ENCODE measurements around the gene BRAF. TPM values are rescaled to one million over a fixed set of nuclear protein-coding genes. Genes with fewer than 3 reads are reported as not detected.
"Not testable (repeated sequence)": the region's sequence is repeated elsewhere in the genome, so short reads cannot be mapped to it uniquely, and the experiment has no call there.

The BRAF gene
- polyA plus RNA-seq, 1 donor (not counting 4 experiments of a cell fraction or from before 2014, with no cell fraction given): 12.4 TPM

DNA sequence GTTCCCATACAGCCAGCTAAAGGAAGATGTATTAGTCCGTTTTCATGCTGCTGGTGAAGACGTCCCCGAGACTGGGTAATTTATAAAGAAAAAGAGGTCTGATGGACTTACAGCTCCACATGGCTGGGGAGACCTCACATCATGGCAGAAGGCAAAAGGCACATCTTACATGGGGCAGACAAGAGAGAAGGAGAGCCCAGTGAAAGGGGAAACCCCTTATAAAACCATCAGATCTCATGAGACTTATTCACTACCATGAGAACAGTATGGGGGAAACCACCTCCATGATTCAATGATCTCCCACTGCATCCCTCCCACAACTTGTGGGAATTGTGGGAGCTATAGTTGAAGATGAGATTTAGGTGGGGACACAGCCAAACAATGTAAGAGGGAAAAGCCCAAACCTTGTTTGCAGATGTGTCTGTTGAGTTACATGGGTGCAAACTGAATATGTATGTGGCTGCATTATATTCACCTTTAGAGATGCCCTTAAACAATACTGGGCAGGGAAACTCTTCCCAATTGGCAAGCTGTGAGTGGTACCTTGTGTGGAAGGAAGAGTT lies 13.1 kb upstream of the BRAF start:
- Histone ChIP-seq H2AFZ (ENCODE audit: control insufficient read depth, low read length) (no peak overlapping the region), H3K27me3 (ENCODE audit: control insufficient read depth, extremely low read depth, insufficient read depth, low read length) (no peaks in the 10 kb centered on the region), H3K27ac (ENCODE audit: control insufficient read depth, insufficient read depth, low read length) (no peak overlapping the region), H3K36me3 (ENCODE audit: control insufficient read depth in 2 of 2, extremely low read depth in 1 of 2, insufficient read depth in 2 of 2, low read length in 2 of 2) (no peaks in the 10 kb centered on the region), H3K4me1 (ENCODE audit: control insufficient read depth, extremely low read depth, insufficient read depth, low read length) (no peaks in the 10 kb centered on the region), H3K9ac (ENCODE audit: control insufficient read depth, extremely low read depth, insufficient read depth, low read length) (no peak overlapping the region), H3K9me3 (ENCODE audit: control insufficient read depth, low read depth, low read length) (no peaks in the 10 kb centered on the region), H4K20me1 (ENCODE audit: control insufficient read depth, extremely low read depth, insufficient read depth, low read length) (no peaks in the 10 kb centered on the region), H3K9me1 (ENCODE audit: control insufficient read depth, extremely low read depth, insufficient read depth, low read length) (no peaks in the 10 kb centered on the region), H3K4me2 (ENCODE audit: control insufficient read depth, extremely low read depth, insufficient read depth, low read depth, low read length) (no peak overlapping the region), H3K4me3 (ENCODE audit: control insufficient read depth in 2 of 3, extremely low read depth in 1 of 3, insufficient read depth in 2 of 3, low read depth in 1 of 3, low read length in 3 of 3) (no peak overlapping the region), H3K79me2 (ENCODE audit: control insufficient read depth, insufficient read depth, low read length) (no peaks in the 10 kb centered on the region)
- no peak for FAIRE-seq
- TF ChIP-seq, protein P1, sequence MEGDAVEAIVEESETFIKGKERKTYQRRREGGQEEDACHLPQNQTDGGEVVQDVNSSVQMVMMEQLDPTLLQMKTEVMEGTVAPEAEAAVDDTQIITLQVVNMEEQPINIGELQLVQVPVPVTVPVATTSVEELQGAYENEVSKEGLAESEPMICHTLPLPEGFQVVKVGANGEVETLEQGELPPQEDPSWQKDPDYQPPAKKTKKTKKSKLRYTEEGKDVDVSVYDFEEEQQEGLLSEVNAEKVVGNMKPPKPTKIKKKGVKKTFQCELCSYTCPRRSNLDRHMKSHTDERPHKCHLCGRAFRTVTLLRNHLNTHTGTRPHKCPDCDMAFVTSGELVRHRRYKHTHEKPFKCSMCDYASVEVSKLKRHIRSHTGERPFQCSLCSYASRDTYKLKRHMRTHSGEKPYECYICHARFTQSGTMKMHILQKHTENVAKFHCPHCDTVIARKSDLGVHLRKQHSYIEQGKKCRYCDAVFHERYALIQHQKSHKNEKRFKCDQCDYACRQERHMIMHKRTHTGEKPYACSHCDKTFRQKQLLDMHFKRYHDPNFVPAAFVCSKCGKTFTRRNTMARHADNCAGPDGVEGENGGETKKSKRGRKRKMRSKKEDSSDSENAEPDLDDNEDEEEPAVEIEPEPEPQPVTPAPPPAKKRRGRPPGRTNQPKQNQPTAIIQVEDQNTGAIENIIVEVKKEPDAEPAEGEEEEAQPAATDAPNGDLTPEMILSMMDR (optimal IDR thresholded peaks at IDR 0.05 in 1 of 3, IDR thresholded peaks at IDR 0.05 in 1 of 3, conservative IDR thresholded peaks at IDR 0.05 in 1 of 3; ENCODE audit: extremely low read depth in 1 of 3, insufficient read depth in 2 of 3, low read length in 3 of 3): no peak
- TF ChIP-seq EZH2 (IDR thresholded peaks at IDR 0.05; ENCODE audit: low read length): no peak
- dilution Hi-C loops (cut with MboI; ENCODE audit: extremely low pct_ligation_motif_present, low sequenced_read_pairs): no loop called here
- no peak for DNase-seq (ENCODE audit: low read depth, low spot score)

DNA sequence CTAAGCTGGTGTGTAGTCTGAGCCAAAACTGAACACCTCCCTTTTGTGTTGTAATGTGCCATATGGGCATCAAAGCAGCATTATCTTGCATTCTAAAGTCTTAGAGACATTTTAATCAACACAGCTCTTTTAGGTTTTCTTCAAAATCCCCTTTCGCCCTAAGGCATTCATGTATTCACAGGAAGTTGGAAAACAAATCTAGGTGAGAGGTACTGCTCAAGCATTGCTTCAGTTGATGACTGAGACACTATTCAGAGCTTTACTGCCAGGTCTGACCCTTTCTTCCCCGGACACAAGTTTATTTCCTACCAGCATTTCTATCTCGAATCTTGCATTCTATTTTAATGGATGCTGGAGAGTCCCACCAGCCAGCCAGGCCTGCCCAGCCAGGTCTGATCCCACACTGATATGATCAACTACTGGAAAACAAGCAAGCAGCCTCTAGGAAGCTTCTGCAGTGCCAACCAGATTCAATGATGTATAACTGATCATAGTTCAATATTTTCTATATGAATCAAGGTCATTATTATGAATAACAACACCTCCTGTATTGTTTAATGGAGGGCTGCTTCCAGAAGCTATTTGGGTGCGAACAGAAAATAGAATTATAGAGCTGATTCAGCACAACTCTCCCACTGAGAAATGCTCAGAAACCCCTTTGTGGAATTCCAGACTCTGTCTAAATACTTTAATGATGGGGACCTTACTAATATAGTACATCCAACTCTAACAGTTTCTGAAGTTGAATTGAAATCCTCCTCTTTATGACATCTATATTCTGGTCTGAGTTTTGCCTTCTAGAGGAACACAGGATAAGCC lies 4.0 kb upstream of the BRAF start:
- no peaks in the 10 kb centered on the region for H3K27me3 ChIP-seq (ENCODE audit: control insufficient read depth, extremely low read depth, insufficient read depth, low read length)
- peaks cover 5% of the 10 kb centered on the region for H3K79me2 ChIP-seq (ENCODE audit: control insufficient read depth, insufficient read depth, low read length)
- H3K27ac ChIP-seq (ENCODE audit: control insufficient read depth, insufficient read depth, low read length): no peak overlapping the region
- dilution Hi-C loops (cut with MboI; ENCODE audit: extremely low pct_ligation_motif_present, low sequenced_read_pairs): no loop called here
- H3K9ac ChIP-seq (ENCODE audit: control insufficient read depth, extremely low read depth, insufficient read depth, low read length): no peak overlapping the region
- H3K9me3 ChIP-seq (ENCODE audit: control insufficient read depth, low read depth, low read length): no peaks in the 10 kb centered on the region
- no peak overlapping the region for H2AFZ ChIP-seq (ENCODE audit: control insufficient read depth, low read length)
- H3K4me3 ChIP-seq (ENCODE audit: control insufficient read depth in 2 of 3, extremely low read depth in 1 of 3, insufficient read depth in 2 of 3, low read depth in 1 of 3, low read length in 3 of 3): no peak overlapping the region
- DNase-seq (ENCODE audit: low read depth, low spot score) (no peak), FAIRE-seq (peak; percentile 75)
- no peaks in the 10 kb centered on the region for H3K9me1 ChIP-seq (ENCODE audit: control insufficient read depth, extremely low read depth, insufficient read depth, low read length)
- no peaks in the 10 kb centered on the region for H4K20me1 ChIP-seq (ENCODE audit: control insufficient read depth, extremely low read depth, insufficient read depth, low read length)
- H3K4me2 ChIP-seq (ENCODE audit: control insufficient read depth, extremely low read depth, insufficient read depth, low read depth, low read length): peak overlapping the region; percentile 36
- no peak for TF ChIP-seq EZH2 (IDR thresholded peaks at IDR 0.05; ENCODE audit: low read length)
- TF ChIP-seq, protein P1 (optimal IDR thresholded peaks at IDR 0.05 in 1 of 3, IDR thresholded peaks at IDR 0.05 in 1 of 3, conservative IDR thresholded peaks at IDR 0.05 in 1 of 3; ENCODE audit: extremely low read depth in 1 of 3, insufficient read depth in 2 of 3, low read length in 3 of 3): no peak
- peaks cover 5% of the 10 kb centered on the region for H3K4me1 ChIP-seq (ENCODE audit: control insufficient read depth, extremely low read depth, insufficient read depth, low read length)
- no peaks in the 10 kb centered on the region for H3K36me3 ChIP-seq (ENCODE audit: control insufficient read depth in 2 of 2, extremely low read depth in 1 of 2, insufficient read depth in 2 of 2, low read length in 2 of 2)

DNA sequence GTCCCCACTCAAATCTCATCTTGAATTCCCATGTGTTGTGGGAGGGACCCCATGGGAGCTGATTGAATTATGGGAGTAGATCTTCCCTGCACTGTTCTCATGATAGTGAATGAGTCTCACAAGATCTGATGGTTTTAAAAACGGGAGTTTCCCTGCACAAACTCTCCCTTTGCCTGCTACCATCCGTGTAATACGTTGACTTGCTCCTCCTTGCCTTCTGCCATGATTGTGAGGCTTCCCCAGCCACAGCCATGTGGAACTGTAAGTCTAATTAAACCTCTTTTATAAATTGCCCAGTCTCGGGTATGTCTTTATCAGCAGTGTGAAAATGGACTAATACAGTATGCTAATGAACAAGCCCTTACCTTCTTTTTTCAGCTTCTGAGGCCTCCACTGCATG lies 3.2 kb upstream of the BRAF start:
- H3K4me3 ChIP-seq (ENCODE audit: control insufficient read depth in 2 of 3, extremely low read depth in 1 of 3, insufficient read depth in 2 of 3, low read depth in 1 of 3, low read length in 3 of 3); H3K79me2 ChIP-seq (ENCODE audit: control insufficient read depth, insufficient read depth, low read length); H3K4me2 ChIP-seq (ENCODE audit: control insufficient read depth, extremely low read depth, insufficient read depth, low read depth, low read length); H3K9me1 ChIP-seq (ENCODE audit: control insufficient read depth, extremely low read depth, insufficient read depth, low read length); H3K27ac ChIP-seq (ENCODE audit: control insufficient read depth, insufficient read depth, low read length); H3K27me3 ChIP-seq (ENCODE audit: control insufficient read depth, extremely low read depth, insufficient read depth, low read length); H4K20me1 ChIP-seq (ENCODE audit: control insufficient read depth, extremely low read depth, insufficient read depth, low read length); H2AFZ ChIP-seq (ENCODE audit: control insufficient read depth, low read length); H3K9ac ChIP-seq (ENCODE audit: control insufficient read depth, extremely low read depth, insufficient read depth, low read length); H3K4me1 ChIP-seq (ENCODE audit: control insufficient read depth, extremely low read depth, insufficient read depth, low read length); dilution Hi-C loops (cut with MboI; ENCODE audit: extremely low pct_ligation_motif_present, low sequenced_read_pairs); FAIRE-seq; H3K36me3 ChIP-seq (ENCODE audit: control insufficient read depth in 2 of 2, extremely low read depth in 1 of 2, insufficient read depth in 2 of 2, low read length in 2 of 2); DNase-seq (ENCODE audit: low read depth, low spot score); H3K9me3 ChIP-seq (ENCODE audit: control insufficient read depth, low read depth, low read length): not testable (repeated sequence)
